Activated CD4-positive, alpha-beta T cell treated with anti-CD3 and anti-CD28 coated beads, Interleukin-2, amount 50 U/mL, for 48 hours (primary cell): ENCODE data around the gene DNAH11.
"Not testable (repeated sequence)": the region's sequence is repeated elsewhere in the genome, so short reads cannot be mapped to it uniquely, and the experiment has no call there.

Experiments
- DNase-seq, 2 experiments: peaks; one replicate each; pipeline ENCODE4 v3.0.0-alpha.2; 2020

Gene DNAH11

GRCh38 chr7:21617916-21618390 lies 75.1 kb downstream of the DNAH11 start:
- DNase-seq = no peak

DNA sequence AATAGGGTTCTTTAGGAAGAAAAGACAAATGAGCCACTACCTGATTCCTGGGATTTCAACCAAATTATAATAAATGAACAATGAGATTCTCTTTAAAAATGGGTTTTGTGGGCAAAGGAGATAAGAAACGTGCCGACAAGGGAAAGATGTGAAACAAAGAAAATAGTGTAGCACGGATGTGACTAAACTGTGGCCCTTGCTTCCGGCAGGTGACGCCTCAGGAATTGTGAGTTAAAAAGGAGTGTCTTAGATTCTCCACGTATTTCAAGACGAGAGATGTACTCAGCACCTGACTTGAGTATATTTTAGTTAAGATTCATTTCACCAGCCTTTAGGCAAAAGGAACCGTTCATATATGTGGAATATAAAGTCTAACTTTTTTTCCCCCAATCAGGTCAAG lies 75.9 kb downstream of the DNAH11 start:
- no peak for DNase-seq

DNA sequence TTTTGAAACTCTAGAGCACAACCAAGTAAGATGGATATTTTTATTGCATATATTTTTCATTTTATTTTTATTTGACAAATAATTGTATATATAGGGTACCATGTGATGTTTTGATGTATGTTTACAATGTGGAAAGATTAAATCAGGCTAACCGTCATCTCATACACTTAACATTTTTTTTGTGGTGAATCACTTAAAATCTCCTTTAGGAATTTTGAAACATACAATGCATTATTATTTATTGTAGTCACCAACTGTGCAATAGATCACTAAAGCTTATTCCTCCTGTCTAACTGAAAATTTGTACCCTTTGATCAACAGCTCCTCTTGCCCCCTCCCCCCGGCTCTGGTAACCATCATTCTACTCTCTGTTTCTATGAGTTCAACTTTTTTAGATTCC lies 77.2 kb downstream of the DNAH11 start:
- DNase-seq = no peak

GRCh38 chr7:21624320-21624719 lies 81.5 kb downstream of the DNAH11 start:
- DNase-seq = no peak

DNA sequence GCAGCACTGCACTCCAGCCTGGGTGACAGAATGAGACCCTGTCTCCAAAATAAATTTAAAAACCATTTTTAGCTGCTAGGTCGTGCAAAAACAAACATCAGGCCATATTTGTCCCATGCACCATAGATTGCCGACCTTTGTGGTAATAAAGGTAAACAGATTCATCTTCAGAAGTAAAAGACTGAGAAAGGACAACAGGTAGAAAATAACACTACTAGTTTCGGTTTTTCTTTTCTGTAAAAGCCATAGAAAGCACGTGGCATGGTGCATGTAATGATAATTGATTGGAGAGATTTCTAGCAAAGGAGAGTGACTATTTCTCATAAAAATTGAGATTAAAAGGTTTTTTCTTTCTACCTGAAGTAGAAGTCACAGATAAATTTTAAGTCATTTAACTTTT lies 93.9 kb downstream of the DNAH11 start:
- DNase-seq = no peak

- no peak for DNase-seq
These were observed 96.5 kb downstream of the DNAH11 start for GRCh38 chr7:21639206-21639868.

GRCh38 chr7:21640105-21640504 lies 97.3 kb downstream of the DNAH11 start:
- no peak for DNase-seq

GRCh38 chr7:21641546-21641945 lies 98.7 kb downstream of the DNAH11 start:
- DNase-seq = no peak

DNA sequence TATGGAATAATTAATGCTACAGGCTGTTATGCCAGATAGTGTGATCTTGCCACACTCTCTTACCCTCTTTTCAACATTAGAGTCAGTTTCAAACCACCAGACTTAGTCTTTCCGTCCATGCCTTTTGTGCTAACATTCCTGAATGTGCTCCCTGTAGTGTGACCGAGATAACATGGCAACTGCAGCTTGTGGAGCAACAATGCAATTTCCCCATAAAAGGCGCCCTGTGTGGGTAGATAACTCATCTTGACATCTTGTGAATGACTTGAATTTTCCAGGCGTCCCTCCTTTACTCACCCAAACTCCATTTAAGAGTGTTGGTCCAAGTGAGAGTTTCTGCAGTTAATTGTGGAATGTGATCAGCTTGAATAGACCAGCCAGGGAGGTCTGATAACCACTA lies 99.6 kb downstream of the DNAH11 start:
- no peak for DNase-seq

DNA sequence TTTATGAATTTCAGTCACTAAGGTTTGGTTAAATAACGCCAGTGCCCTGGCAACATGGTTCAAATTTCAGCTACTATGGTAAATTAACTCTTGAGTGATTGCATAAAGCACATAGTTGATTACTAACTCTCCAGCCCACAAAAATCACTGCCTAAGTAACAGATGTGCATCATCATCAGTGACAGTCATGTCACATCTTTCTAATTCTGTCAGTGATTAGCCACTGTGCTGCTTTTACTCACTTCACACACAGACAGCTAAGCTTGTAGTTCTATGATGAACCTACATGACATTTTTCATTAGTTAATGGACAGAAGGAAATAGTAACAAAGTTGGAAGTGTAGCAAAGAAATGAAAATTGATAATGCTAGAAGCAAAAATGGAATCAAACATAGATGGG lies 108.9 kb downstream of the DNAH11 start:
- no peak for DNase-seq

DNA sequence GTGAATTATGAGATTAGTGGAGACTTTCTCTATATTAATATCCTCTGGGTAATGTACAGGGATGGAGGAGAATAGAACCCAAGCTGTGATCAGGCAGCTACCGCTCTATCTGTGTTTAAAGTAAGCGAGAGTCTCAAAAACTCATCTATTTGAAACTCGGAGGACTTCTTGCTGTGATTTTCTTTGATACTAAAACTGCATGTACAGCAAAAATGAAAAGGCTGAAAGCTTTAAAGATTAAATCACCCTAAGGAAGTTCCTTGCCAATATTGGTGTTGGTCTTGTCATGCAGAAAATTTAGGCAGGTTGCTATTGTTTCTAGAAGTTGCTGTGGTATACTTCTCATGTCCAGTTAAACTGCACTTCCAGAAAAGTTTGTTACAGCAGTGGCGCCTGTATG lies 110.8 kb downstream of the DNAH11 start:
- no peak for DNase-seq

DNA sequence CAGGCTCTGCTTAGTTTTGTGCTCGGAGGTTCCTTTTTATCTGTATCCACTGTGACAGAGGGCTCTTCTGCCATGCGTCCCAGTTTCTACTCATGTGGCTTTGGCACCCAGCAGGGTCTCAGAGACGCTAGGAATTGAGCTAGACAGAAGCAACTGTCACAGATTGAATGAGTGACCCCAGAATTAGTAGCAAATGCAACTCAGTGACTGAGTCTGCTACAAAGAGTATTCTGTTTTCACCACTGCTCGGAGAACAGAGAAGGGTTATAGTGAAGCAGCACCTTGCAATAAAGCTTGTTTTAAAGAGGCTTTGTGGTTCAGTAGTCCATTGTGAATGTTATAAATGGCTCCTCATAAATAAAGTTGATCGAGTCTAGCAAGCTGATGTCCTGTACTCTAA lies 113.2 kb downstream of the DNAH11 start:
- no peak for DNase-seq

DNA sequence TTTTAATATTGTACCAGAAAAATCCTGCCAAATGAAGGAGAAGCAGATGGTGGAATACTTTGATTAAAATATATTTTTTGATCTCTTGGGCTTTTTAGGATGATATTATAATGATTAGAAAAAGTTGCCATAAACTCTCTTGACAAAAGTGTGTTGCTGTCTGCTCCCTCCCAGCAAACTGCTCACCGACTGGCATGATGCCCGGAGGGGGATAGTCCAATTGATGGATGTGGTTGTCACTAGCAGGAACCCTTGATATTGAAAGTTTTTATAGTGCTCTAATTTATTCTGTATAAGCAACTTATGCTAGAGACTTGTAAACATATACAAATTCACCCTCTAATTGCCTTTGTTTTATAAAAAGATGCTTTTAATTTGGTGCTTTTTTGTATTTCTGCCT lies 114.0 kb downstream of the DNAH11 start:
- DNase-seq = no peak

- DNase-seq = no peak
These were observed 127.7 kb downstream of the DNAH11 start for GRCh38 chr7:21670496-21670895.

DNA sequence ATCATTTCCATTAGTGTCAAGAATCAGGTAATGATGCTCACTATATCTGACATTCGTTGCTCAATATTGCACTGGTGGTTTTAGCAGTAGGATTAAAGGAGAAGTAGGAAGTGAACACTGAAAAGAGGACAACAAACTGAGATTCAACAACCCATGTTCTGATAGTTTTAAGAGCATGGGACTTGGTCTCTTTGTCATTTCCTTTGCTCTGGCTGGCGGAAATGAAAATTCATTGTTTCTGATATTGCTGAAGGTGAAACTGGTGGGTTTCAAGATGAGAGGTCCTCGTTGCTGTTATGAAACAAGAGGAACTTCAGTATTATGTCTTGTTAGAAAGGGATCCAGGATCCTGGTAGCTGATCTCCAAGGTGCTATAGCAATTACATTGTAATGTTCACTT lies 129.0 kb downstream of the DNAH11 start:
- DNase-seq = no peak

DNA sequence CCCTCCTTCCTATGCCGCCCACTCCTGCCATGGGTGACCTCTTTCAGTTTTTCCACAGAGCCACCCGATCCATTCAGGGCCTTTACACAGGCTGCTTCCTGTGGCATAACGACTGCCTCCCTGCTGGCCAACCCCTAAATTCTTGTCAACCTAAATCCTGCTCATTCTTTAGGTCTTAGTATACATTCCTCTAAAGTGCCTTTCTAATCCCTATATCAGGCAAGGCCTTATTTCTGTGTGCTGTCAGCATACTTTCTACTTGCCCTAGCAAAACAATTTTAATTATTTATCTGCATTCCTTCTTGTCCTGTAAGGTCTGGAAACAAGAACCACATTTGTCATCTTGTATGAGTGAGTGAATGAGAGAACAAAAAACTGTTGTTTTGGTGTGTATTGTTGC lies 132.4 kb downstream of the DNAH11 start:
- DNase-seq = no peak

- no peak for DNase-seq
These were observed 147.9 kb downstream of the DNAH11 start for GRCh38 chr7:21690705-21691104.

GRCh38 chr7:21691146-21691545 lies 148.3 kb downstream of the DNAH11 start:
- not testable (repeated sequence) for DNase-seq

GRCh38 chr7:21700587-21700986 lies 157.7 kb downstream of the DNAH11 start:
- DNase-seq = not testable (repeated sequence)

GRCh38 chr7:21702303-21702702 lies 159.5 kb downstream of the DNAH11 start:
- DNase-seq = no peak

DNA sequence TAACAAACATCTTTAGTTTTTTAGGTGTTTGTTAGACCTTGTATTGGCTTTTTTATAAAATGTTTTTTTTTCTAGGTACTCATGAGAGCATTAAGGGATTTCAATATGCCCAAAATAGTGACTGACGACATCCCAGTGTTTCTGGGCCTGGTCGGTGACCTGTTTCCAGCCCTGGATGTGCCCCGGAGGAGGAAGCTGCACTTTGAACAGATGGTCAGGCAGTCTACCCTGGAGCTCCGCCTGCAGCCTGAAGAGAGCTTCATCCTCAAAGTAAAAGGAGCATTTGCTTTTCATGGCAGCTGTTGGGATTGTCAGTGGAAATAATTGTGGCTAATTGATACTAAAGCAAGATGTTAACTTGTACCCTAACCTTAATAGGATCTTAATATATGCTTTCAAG lies 161.5 kb downstream of the DNAH11 start:
- DNase-seq = no peak

- DNase-seq = no peak
These were observed 163.3 kb downstream of the DNAH11 start for GRCh38 chr7:21706131-21706530.

- no peak for DNase-seq
These were observed 164.7 kb downstream of the DNAH11 start for GRCh38 chr7:21707566-21707965.

GRCh38 chr7:21708096-21708495 lies 165.3 kb downstream of the DNAH11 start:
- no peak for DNase-seq

DNA sequence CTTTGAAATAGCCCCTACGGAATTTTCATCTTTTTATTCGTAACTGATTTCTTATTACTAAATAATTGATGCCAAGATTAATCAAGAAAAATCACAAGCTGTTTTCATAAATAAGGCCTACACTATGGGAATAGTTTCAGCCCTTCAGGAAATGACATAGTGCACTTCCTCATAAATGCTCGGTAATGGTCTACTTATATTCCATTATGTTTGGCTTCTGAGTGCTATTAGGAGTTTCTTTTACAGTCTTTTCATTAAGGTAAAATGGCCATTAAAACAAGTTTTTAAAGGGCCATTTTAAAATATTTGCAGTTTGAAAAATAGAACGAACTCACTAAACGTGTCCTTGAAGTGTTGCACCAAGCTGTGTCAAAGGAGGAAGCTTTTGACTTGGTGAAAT lies 174.5 kb downstream of the DNAH11 start:
- no peak for DNase-seq
